Natural killer cell (primary cell): ENCODE measurements around the gene PRKAG2. TPM values are rescaled to one million over a fixed set of nuclear protein-coding genes. Genes with fewer than 3 reads are reported as not detected.

Experiments
- ATAC-seq, 3 donors: fragments of 150-1000 bp in 2 of 3; fragments of 200-7000 bp in 1 of 3; cut with Tn5 transposase; 1 replicate in 1 of 3; 2 replicates in 2 of 3; pipeline ENCODE4 v1.10.0; 2021; ENCODE audit warnings: mild to moderate bottlenecking in 2 of 3, moderate library complexity in 2 of 3
- DNase-seq, 2 donors: peaks; one replicate each; pipeline versions ENCODE4 v3.0.0 to v3.0.0-alpha.2; 2013 to 2021; ENCODE audit warnings: mixed read lengths in 1 of 2
- H3K27ac ChIP-seq: one replicate; pipeline ENCODE4 v1.5.1; 2013; ENCODE audit warnings: mild to moderate bottlenecking, low read length
- H3K27me3 ChIP-seq: one replicate; pipeline ENCODE4 v1.6.1; 2013; ENCODE audit warnings: low read length; ENCODE audit not compliant: control insufficient read depth, insufficient read depth
- H3K36me3 ChIP-seq: one replicate; pipeline ENCODE4 v1.6.1; 2013; ENCODE audit warnings: low read length; ENCODE audit not compliant: control insufficient read depth, insufficient read depth
- H3K4me1 ChIP-seq: one replicate; pipeline ENCODE4 v1.6.1; 2013; ENCODE audit warnings: low read length; ENCODE audit not compliant: control insufficient read depth, insufficient read depth
- H3K4me3 ChIP-seq: one replicate; pipeline ENCODE4 v1.5.1; 2013; ENCODE audit warnings: low read length
- H3K9me3 ChIP-seq: one replicate; pipeline ENCODE4 v1.6.1; 2013; ENCODE audit warnings: low read length; ENCODE audit not compliant: control insufficient read depth, insufficient read depth
- H3K27ac Mint-ChIP-seq, 2 donors: one replicate each; pipeline ENCODE4 v1.8.0; 2022; ENCODE audit warnings: mild to moderate bottlenecking in 2 of 2, mixed read lengths in 2 of 2, moderate library complexity in 1 of 2
- H3K27me3 Mint-ChIP-seq, 2 donors: one replicate each; pipeline ENCODE4 v1.8.0; 2022; ENCODE audit warnings: low read depth in 2 of 2, mixed read lengths in 2 of 2
- H3K36me3 Mint-ChIP-seq: one replicate; pipeline ENCODE4 v1.8.0; 2022; ENCODE audit warnings: mixed read lengths
- H3K4me1 Mint-ChIP-seq, 2 donors: one replicate each; pipeline ENCODE4 v1.8.0; 2022; ENCODE audit warnings: mixed read lengths in 2 of 2
- H3K4me3 Mint-ChIP-seq: one replicate; pipeline ENCODE4 v1.8.0; 2022; ENCODE audit warnings: mild to moderate bottlenecking, moderate library complexity, mixed read lengths
- H3K9me3 Mint-ChIP-seq, 2 donors: one replicate each; pipeline ENCODE4 v1.8.0; 2022; ENCODE audit warnings: mixed read lengths in 2 of 2
- CTCF ChIP-seq: fragments of 200-600 bp; IDR thresholded peaks from one replicate; pipeline ENCODE4 v1.8.0; 2022; ENCODE audit warnings: antibody characterized with exemption
- WGBS: methylation state at CpG from one replicate; pipeline ENCODE4 v1.1.7; 2013; ENCODE audit warnings: missing lambda C conversion rate; ENCODE audit not compliant: insufficient coverage; 5-methylcytosine and 5-hydroxymethylcytosine counted together
- intact Hi-C: fragments of 100-400 bp; cut with micrococcal nuclease; formaldehyde crosslinking; loops from one replicate; pipeline ENCODE4 v1.14.2; 2022
- total RNA-seq, 4 donors: library from RNA; stranded (reverse); fragments of 120-200 nt in 1 of 4; gene quantifications; one replicate each; pipeline versions ENCODE4 v1.2.3 to v1.2.4, GENCODE V29; 2013 to 2022

Gene PRKAG2
- total RNA-seq, 3 donors from 2014 or later (not counting 1 experiment from before 2014, with no cell fraction given): 42.6 to 66.5 (median 64.4) TPM

- no peak overlapping the region for H3K27ac Mint-ChIP-seq
- H3K4me3 Mint-ChIP-seq: no peak overlapping the region
- H3K9me3 ChIP-seq: no peaks in the 10 kb centered on the region
- H3K36me3 Mint-ChIP-seq: no peaks in the 10 kb centered on the region
- no peaks in the 10 kb centered on the region for H3K27me3 Mint-ChIP-seq
- H3K4me3 ChIP-seq: no peak overlapping the region
- TF ChIP-seq CTCF: no peak
- no peaks in the 10 kb centered on the region for H3K36me3 ChIP-seq
- H3K27me3 ChIP-seq: no peaks in the 10 kb centered on the region
- no peaks in the 10 kb centered on the region for H3K9me3 Mint-ChIP-seq
- peaks cover 72 to 75% of the 10 kb centered on the region in 2 donors for H3K4me1 Mint-ChIP-seq
- ATAC-seq (no peak), DNase-seq (no peak)
- 79% methylated on average over 4 of the region's 4 CpGs for WGBS
- no peak overlapping the region for H3K27ac ChIP-seq
- intact Hi-C loops: loop anchor here (10.0 kb wide), 1 partner anchor 166 kb away; the partner anchor contains the start of gene NUB1
- peaks cover 4% of the 10 kb centered on the region for H3K4me1 ChIP-seq
These were observed 365.6 kb downstream of the PRKAG2 start for GRCh38 chr7:151511270-151511669.

GRCh38 chr7:151509670-151510333, 367.1 kb downstream of the PRKAG2 start:
- TF ChIP-seq CTCF: no peak
- no peaks in the 10 kb centered on the region for H3K27me3 ChIP-seq
- no peaks in the 10 kb centered on the region for H3K27me3 Mint-ChIP-seq
- intact Hi-C loops: loop anchor here (10.0 kb wide), 1 partner anchor 165 kb away; the partner anchor contains the start of gene NUB1
- H3K9me3 Mint-ChIP-seq: no peaks in the 10 kb centered on the region
- no peak overlapping the region for H3K4me3 ChIP-seq
- DNase-seq (no peak), ATAC-seq (peak in 2 of 3 donors; percentile 35 to 36)
- no peak overlapping the region for H3K4me3 Mint-ChIP-seq
- WGBS: 77% methylated on average over 5 of the region's 5 CpGs
- H3K27ac Mint-ChIP-seq: peak overlapping the region; percentile 34 to 73
- H3K27ac ChIP-seq: no peak overlapping the region
- H3K4me1 ChIP-seq: peaks cover 4% of the 10 kb centered on the region
- H3K36me3 ChIP-seq: no peaks in the 10 kb centered on the region
- H3K9me3 ChIP-seq: no peaks in the 10 kb centered on the region
- peaks cover 70 to 72% of the 10 kb centered on the region in 2 donors for H3K4me1 Mint-ChIP-seq
- no peaks in the 10 kb centered on the region for H3K36me3 Mint-ChIP-seq

- Histone ChIP-seq H3K36me3 (no peaks in the 10 kb centered on the region), H3K4me1 (peaks cover 4% of the 10 kb centered on the region), H3K4me3 (no peak overlapping the region), H3K27ac (no peak overlapping the region), H3K27me3 (no peaks in the 10 kb centered on the region), H3K9me3 (no peaks in the 10 kb centered on the region)
- intact Hi-C loops: no loop called here
- WGBS: 92% methylated on average over 6 of the region's 6 CpGs
- Mint-ChIP-seq H3K9me3 (no peaks in the 10 kb centered on the region), H3K27ac (peak overlapping the region in 1 of 2 donors; percentile 73), H3K4me1 (peaks cover 72 to 73% of the 10 kb centered on the region in 2 donors), H3K27me3 (no peaks in the 10 kb centered on the region), H3K4me3 (no peak overlapping the region), H3K36me3 (no peaks in the 10 kb centered on the region)
- no peak for TF ChIP-seq CTCF
- DNase-seq (no peak), ATAC-seq (no peak)
These were observed 367.9 kb downstream of the PRKAG2 start for GRCh38 chr7:151508991-151509390.

GRCh38 chr7:151507806-151508205, 369.1 kb downstream of the PRKAG2 start:
- Mint-ChIP-seq H3K27me3 (no peaks in the 10 kb centered on the region), H3K36me3 (no peaks in the 10 kb centered on the region), H3K4me1 (peaks cover 67 to 69% of the 10 kb centered on the region in 2 donors), H3K9me3 (no peaks in the 10 kb centered on the region), H3K4me3 (no peak overlapping the region), H3K27ac (no peak overlapping the region)
- H3K27me3 ChIP-seq: no peaks in the 10 kb centered on the region
- TF ChIP-seq CTCF: no peak
- WGBS: 83% methylated on average over 1 of the region's 2 CpGs
- intact Hi-C loops: no loop called here
- no peaks in the 10 kb centered on the region for H3K36me3 ChIP-seq
- no peak overlapping the region for H3K4me3 ChIP-seq
- H3K9me3 ChIP-seq: no peaks in the 10 kb centered on the region
- H3K27ac ChIP-seq: no peak overlapping the region
- DNase-seq: no peak
- ATAC-seq: no peak
- H3K4me1 ChIP-seq: peaks cover 4% of the 10 kb centered on the region
